Measurements from ENCODE around the gene CLSTN1.
"Not testable (repeated sequence)": the region's sequence is repeated elsewhere in the genome, so short reads cannot be mapped to it uniquely, and the experiment has no call there.

CLSTN1 gene

GRCh38 chr1:9797049-9797448 lies 26.7 kb downstream of the CLSTN1 start:
- no peak for DNase-seq
- ATAC-seq, result no peak

DNA sequence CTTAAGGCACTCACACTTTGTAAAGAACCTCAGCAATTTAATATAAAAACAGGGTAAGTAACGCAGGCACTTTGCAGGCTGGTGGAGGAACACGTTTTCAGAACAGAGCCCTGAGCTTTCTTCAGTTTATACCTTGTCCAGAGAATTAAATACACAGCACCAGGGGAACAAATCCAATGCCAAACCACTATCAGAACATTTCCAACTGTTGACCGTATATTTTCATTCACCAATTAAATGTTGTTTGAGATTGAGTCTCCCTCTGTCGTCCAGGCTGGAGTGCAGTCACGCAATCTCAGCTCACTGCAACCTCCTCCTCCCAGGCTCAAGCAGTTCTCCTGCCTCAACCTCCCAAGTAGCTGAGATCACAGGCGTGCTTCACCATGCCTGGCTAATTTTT lies 29.7 kb downstream of the CLSTN1 start:
- DNase-seq, result no peak
- ATAC-seq, result no peak

- ATAC-seq, result no peak
- DNase-seq, result no peak
These were observed 30.5 kb downstream of the CLSTN1 start for GRCh38 chr1:9793291-9793690.

- ATAC-seq, result no peak
- DNase-seq, result no peak
These were observed 31.4 kb downstream of the CLSTN1 start for GRCh38 chr1:9792156-9793042.

GRCh38 chr1:9789700-9790099 lies 34.1 kb downstream of the CLSTN1 start:
- not testable (repeated sequence) for DNase-seq, ATAC-seq

- DNase-seq, result peak; percentile 56
These were observed 36.1 kb downstream of the CLSTN1 start for GRCh38 chr1:9787702-9788101.

DNA sequence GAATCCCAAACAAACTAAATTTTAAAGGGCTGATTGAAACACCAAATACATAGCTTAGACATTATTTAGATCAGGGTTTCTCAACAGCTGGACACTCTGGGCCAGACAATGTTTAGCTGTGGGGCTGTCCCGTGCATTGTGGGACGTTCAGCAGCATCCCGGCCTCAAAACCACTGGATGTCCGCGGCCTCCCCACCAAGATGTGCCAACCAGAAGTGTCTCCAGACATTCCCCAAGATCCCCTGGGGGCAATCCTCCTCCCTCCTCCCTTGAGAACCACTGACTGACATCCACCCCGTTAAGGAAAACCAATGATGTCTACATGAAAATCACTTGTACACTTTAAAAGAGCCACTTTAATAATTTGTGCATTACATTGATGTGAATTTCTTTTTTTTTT lies 38.4 kb downstream of the CLSTN1 start:
- no peak for ATAC-seq
- no peak for DNase-seq

More at GRCh38 chr1:9787702-9788101, 36.1 kb downstream of the CLSTN1 start:
- ATAC-seq, result peak; percentile 93

DNA sequence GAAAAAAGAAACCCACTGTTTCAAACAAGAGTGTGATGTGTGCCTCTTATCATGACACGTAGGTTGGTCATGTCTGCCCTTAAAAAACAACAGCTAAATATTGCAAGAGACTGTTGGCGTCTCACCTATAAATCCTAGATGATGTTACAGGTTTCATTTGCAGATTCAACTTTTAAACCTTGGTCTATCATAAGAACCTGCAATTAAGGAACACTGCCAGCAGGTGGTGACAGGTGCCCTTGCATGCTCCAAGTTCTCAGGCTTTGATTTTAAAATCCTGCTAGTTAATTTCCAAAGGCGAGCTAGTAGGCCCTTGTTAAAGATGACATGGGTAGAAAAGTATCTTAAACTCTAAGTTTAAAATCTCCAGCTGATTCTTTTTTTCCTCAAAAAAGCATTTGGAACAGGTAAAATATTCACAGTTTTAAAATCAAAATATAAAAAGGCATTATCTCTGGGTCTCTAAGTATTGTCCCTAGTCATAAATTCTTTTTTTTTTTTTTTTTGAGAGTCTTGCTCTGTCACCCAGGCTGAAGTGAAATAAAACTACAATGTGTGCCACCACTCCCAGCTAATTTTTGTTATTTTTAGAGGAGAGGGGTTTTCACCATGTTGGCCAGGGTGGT lies 39.1 kb downstream of the CLSTN1 start:
- ATAC-seq, result no peak
- DNase-seq, result peak; percentile 64

- ATAC-seq, result no peak
These were observed 40.9 kb downstream of the CLSTN1 start for GRCh38 chr1:9782897-9783296.

DNA sequence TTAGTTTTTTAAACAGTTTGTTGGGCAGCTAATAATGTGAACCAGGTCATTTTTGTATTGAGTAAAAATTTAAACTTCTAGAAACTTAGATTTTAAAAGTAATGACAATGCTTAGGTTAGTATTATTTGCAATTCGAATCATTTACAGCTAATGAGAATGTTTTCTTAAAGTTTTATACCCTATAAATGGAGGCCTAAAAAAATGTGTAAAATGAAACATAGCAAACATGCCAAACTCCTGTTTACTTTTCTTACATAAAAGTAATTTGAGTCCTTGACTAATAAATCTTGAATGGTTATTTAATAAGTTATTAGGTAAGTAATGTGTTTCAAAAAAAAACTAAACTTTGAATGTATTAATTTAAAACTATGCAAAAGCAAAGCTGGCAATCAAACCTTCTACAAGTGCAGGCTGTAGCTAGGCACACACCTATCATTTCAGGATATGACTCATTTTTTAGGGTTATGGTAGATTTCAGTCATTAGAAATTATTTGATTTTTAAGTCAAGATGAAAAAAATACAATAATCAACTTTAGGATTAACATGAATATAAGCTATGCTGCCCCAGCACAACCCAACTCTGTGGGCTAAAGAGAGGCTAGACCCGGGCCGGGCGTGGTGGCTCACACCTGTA lies 41.5 kb downstream of the CLSTN1 start:
- ATAC-seq (no peak), DNase-seq (no peak)

More at GRCh38 chr1:9782897-9783296, 40.9 kb downstream of the CLSTN1 start:
- no peak for DNase-seq

- ATAC-seq (no peak), DNase-seq (no peak)
These were observed 43.1 kb downstream of the CLSTN1 start for GRCh38 chr1:9780554-9781110.

DNA sequence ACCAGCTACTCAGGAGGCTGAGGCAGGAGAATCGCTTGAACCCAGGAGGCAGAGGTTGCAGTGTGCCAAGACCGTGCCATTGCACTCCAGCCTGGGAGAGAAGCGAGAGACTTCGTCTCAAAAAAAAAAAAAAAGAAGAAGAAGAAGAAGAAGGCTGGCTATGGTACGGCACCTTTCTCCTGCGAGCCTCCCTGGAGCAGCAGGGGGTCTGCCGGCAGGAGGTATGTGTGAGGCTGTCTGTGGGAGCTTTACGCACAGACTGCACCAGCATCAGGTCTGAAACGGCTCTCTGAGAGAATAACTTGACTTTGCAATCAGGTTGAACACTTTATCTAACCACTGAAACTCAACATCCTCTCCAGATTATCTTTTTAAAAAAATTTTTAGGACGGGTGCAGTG lies 44.9 kb downstream of the CLSTN1 start:
- no peak for ATAC-seq
- no peak for DNase-seq

GRCh38 chr1:9776685-9777084 lies 47.1 kb downstream of the CLSTN1 start:
- no peak for DNase-seq
- ATAC-seq, result no peak

DNA sequence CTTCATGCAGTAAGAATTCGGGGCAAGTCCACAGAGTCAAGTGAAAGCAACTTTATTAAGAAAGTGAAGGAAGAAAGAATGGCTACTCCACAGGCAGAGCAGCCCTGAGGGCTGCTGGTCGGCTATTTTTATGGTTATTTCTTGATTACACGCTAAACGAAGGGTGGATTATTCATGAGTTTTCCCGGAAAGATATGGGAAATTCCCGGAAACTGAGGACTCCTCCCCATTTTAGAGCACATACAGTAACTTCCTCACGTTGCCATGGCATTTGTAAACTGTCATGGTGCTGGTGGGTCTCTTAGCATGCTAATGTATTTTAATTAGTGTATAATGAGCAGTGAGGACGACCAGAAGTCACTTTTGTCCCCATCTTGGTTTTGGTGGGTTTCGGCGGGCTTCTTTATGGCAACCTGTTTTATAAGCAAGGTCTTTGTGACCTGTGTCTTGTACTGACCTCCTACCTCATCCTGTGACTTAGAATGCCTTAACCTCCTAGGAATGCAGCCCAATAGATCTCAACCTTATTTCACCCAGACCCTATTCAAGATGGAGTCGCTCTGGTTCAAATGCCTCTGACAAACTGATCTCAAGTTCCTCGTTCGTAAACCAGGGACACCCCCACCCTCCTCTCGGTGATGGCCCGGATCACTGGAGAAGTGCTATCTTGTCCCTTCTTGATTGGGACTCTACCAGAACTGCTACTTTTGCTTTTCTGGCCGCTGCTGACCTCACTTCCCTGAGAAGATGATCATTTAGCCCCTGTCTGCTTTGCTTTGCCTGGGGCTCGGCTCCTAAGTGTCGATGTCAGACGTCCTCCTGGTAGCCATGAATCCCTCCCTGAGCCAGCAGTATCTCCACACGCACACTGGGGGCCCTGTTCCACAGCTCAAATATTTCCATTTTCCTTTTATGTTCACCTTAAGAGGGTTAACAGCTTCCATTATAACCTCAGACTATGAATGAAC lies 48.8 kb downstream of the CLSTN1 start:
- DNase-seq (no peak), ATAC-seq (no peak)

DNA sequence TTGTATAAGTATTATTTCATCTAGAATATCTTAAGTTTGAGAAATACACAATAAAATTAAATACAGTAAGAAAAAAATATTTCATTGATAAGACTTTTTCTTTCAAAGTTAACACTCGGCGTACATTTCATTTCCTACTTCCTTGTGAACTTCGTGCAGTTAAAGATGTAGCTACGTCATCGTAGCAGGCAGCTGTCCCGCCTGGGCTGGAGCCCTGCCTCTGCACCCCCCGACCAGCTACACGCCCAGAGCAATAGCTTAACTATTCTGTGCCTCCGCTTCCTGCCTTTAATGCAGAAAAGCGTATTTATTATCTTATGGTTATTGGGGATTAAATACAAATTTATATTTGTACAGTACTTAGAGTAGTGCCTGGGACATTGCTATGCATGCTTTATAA lies 53.5 kb downstream of the CLSTN1 start:
- DNase-seq, result no peak
- ATAC-seq, result no peak

DNA sequence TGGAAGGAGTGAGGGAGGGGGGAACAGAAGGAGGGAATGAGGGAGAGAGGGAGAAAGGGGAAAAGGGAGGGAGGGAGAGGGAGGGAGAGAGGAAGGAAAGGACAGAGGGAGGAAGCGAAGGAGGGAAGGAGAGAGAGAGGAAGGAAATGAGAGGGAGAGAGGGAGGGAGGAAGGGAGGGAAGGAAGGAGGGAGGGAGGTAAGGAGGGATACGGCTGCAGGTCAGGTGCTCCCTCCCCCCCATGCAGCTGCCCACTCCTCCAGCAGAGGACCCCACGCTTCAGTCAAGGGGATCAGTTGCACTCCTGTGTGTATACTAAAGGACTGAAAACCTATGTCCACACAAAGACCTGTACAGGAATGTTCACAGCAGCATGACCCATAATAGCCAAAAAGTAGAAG lies 54.8 kb downstream of the CLSTN1 start:
- ATAC-seq (no peak), DNase-seq (no peak)

DNA sequence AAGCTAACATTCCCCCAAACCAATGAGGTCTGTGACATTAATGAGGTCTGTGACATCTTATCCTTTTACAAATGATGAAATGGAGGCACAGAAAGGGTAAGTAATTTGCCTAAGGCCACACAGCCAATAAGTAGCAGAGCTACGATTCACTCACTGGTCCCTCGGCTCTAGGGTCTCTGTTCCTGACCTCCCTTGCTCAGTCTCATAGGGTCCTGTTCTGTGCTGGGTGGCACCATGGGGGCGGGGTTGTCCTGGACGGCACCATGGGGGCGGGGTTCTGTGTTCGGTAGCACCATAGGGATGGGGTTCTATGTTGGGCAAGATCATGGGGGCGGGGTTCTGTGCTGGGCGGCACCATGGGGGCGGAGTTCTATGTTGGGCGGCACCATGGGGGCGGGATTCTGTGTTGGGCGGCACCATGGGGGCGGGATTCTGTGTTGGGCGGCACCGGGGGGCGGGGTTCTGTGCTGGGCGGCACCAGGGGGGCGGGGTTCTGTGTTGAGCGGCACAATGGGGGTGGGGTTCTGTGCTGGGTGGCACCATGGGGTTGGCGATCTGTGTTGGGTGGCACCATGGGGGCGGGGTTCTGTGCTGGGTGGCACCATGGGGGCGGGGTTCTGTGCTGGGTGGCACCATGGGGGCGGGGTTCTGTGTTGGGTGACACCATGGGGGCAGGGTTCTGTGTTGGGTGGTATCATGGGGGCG lies 55.6 kb downstream of the CLSTN1 start:
- ATAC-seq, result no peak

GRCh38 chr1:9766759-9767442 lies 56.9 kb downstream of the CLSTN1 start:
- ATAC-seq, result no peak
- DNase-seq, result no peak

More for the DNA sequence above, 55.6 kb downstream of the CLSTN1 start:
- DNase-seq, result peak; percentile 39

DNA sequence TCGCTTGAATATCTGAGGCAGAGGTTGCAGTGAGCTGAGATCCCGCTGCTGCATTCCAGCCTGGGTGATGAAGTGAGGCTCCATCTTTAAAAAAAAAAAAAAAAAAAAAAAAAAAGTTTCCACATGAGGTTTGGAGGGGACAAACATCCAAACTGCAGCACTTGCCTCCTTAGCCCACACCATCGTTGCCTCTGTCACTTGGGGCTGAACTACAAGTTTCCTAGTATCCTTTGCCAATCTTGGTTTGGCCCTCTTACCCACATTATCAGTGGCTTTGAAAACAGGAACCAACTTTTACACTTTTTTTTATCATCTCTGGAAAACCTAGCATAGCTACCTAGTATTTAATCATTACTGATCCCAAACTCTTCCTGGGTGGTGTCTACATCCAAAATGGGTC lies 59.2 kb downstream of the CLSTN1 start:
- DNase-seq (no peak), ATAC-seq (no peak)

DNA sequence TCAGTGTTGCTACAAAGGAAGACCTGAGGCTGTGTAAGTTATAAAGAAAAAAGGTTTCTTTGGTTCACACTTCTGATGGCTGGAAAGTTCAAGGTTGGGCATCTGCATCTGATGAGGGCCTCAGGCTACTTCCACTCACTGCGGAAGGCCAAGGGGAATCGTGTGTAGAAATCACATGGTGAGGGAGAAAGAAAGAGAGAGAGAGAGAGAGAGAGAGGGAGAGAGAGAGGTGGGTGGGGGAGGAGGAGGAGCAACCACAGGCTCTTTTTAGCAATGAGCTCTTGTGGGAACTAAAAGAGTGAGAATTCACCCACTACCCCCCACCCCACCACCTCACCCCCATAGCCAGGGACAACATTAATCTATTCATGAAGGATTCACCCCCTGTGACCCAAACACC lies 59.9 kb downstream of the CLSTN1 start:
- ATAC-seq, result no peak
- no peak for DNase-seq

All from stimulated activated naive CD8-positive, alpha-beta T cell treated with anti-CD3 and anti-CD28 coated beads, Interleukin-15, Interleukin-2, amounts not matched to agents 100 U/mL and 50 U/mL, for 24 hours (primary cell).